WERI-Rb-1 (cell line): ENCODE measurements around the gene CDK18.
A peak's percentile ranks its signal among the peaks of the same experiment; 100 is the strongest.

ENCODE experiments used
- DNase-seq: peaks from one replicate; pipeline ENCODE4 v3.0.0-alpha.2; 2020
- H3K27ac ChIP-seq: fragments of 250-450 bp; sonication (Bioruptor Pico); 2 replicates; pipeline ENCODE4 v1.5.1; 2020; ENCODE audit warnings: mild to moderate bottlenecking, moderate library complexity
- H3K27me3 ChIP-seq: fragments of 250-450 bp; sonication (Bioruptor Pico); 2 replicates; pipeline ENCODE4 v1.5.1; 2021; ENCODE audit warnings: mild to moderate bottlenecking, low read depth, moderate library complexity; ENCODE audit not compliant: insufficient read depth, severe bottlenecking
- H3K36me3 ChIP-seq: fragments of 250-450 bp; sonication (Bioruptor Pico); 2 replicates; pipeline ENCODE4 v1.5.1; 2020; ENCODE audit warnings: mild to moderate bottlenecking, moderate library complexity
- H3K4me3 ChIP-seq: 2 replicates; pipeline ENCODE4 v1.5.1; 2011; ENCODE audit warnings: low read depth, mild to moderate bottlenecking, control low read depth, low read length
- H3K9me3 ChIP-seq: fragments of 250-450 bp; sonication (Bioruptor Pico); 2 replicates; pipeline ENCODE4 v1.5.1; 2021; ENCODE audit warnings: mild to moderate bottlenecking, moderate library complexity; ENCODE audit not compliant: severe bottlenecking
- CTCF ChIP-seq: IDR thresholded peaks from 2 replicates; pipeline ENCODE4 v1.5.1; 2011; ENCODE audit warnings: low read depth, mild to moderate bottlenecking, control low read depth, inconsistent platforms, low read length

CDK18 gene

GRCh38 chr1:205582046-205582445 lies 77.6 kb downstream of the CDK18 start:
- Histone ChIP-seq H3K36me3 (no peaks in the 10 kb centered on the region), H3K4me3 (no peak overlapping the region), H3K27me3 (peaks cover 70% of the 10 kb centered on the region), H3K9me3 (no peaks in the 10 kb centered on the region), H3K27ac (no peak overlapping the region)
- DNase-seq = peak; percentile 6
- TF ChIP-seq CTCF = no peak
